ENCODE results near the gene STK39.
"Not testable (repeated sequence)": the region's sequence is repeated elsewhere in the genome, so short reads cannot be mapped to it uniquely, and the experiment has no call there.

STK39 gene

GRCh38 chr2:168286535-168286934 is 39.1 kb upstream of the STK39 start:
- H3K4me3 ChIP-seq (replicated peaks; ENCODE audit: low read depth, low read length): no peak overlapping the region
- DNase-seq (ENCODE audit: low read depth): no peak
- no peak for TF ChIP-seq CTCF (IDR thresholded peaks at IDR 0.05; ENCODE audit: low read length, missing control alignments)

- H3K4me3 ChIP-seq (replicated peaks; ENCODE audit: low read depth, low read length): no peak overlapping the region
- DNase-seq (ENCODE audit: low read depth): peak; percentile 6
- no peak for TF ChIP-seq CTCF (IDR thresholded peaks at IDR 0.05; ENCODE audit: low read length, missing control alignments)
Measured at GRCh38 chr2:168278424-168278888, 31.1 kb upstream of the STK39 start.

- TF ChIP-seq CTCF (IDR thresholded peaks at IDR 0.05; ENCODE audit: low read length, missing control alignments): no peak
- no peak overlapping the region for H3K4me3 ChIP-seq (replicated peaks; ENCODE audit: low read depth, low read length)
- no peak for DNase-seq (ENCODE audit: low read depth)
Measured at GRCh38 chr2:168277276-168277675, 29.9 kb upstream of the STK39 start.

- DNase-seq (ENCODE audit: low read depth): peak; percentile 4
- H3K4me3 ChIP-seq (replicated peaks; ENCODE audit: low read depth, low read length): no peak overlapping the region
- TF ChIP-seq CTCF (IDR thresholded peaks at IDR 0.05; ENCODE audit: low read length, missing control alignments): no peak
Measured at GRCh38 chr2:168272225-168272624, 24.8 kb upstream of the STK39 start.

GRCh38 chr2:168262926-168263325 is 15.5 kb upstream of the STK39 start:
- not testable (repeated sequence) for H3K4me3 ChIP-seq (replicated peaks; ENCODE audit: low read depth, low read length); DNase-seq (ENCODE audit: low read depth)

- DNase-seq (ENCODE audit: low read depth): no peak
- no peak for TF ChIP-seq CTCF (IDR thresholded peaks at IDR 0.05; ENCODE audit: low read length, missing control alignments)
- no peak overlapping the region for H3K4me3 ChIP-seq (replicated peaks; ENCODE audit: low read depth, low read length)
Measured at GRCh38 chr2:168256448-168256847, 9.1 kb upstream of the STK39 start.

GRCh38 chr2:168255866-168256265 is 8.5 kb upstream of the STK39 start:
- TF ChIP-seq CTCF (IDR thresholded peaks at IDR 0.05; ENCODE audit: low read length, missing control alignments): no peak
- DNase-seq (ENCODE audit: low read depth): no peak
- no peak overlapping the region for H3K4me3 ChIP-seq (replicated peaks; ENCODE audit: low read depth, low read length)
